ENCODE results near the gene GBP4. TPM values are rescaled to one million over a fixed set of nuclear protein-coding genes. Genes with fewer than 3 reads are reported as not detected.
"Not testable (repeated sequence)": the region's sequence is repeated elsewhere in the genome, so short reads cannot be mapped to it uniquely, and the experiment has no call there.

The GBP4 gene
- total and polyA plus RNA-seq, 9 of the 15 experiments (the other 6 are each of a cell fraction or from before 2014, with no cell fraction given): 0.04 to 0.40 (median 0.11) TPM

DNA sequence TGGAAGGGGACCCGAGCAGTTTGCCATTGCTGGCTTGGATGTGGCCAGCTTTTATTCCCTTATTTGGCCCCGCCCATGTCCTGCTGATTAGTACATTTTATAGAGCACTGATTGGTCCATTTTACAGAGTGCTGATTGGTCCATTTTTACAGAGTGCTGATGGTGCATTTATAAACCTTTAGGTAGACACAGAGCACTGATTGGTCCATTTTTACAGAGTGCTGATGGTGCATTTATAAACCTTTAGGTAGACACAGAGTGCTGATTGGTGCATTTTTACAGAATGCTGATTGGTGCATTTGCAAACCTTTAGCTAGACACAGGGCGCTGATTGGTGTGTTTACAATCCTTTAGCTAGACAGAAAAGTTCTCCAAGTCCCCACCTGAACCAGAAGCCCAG is 20.2 kb upstream of the GBP4 start:
- POLR2A ChIA-PET; H4K20me1 ChIP-seq (replicated peaks; ENCODE audit: control insufficient read depth, insufficient read depth, low read length); FAIRE-seq; H3K9ac ChIP-seq (ENCODE audit: insufficient read depth in 1 of 2, low read depth in 2 of 2, low read length in 2 of 2); H3K27ac ChIP-seq (ENCODE audit: extremely low read depth, low read depth, low read length); H3K4me3 ChIP-seq; ATAC-seq; DNase-seq (ENCODE audit: extremely low read depth in 1 of 4, low spot score in 3 of 4); H3K4me1 ChIP-seq (replicated peaks in 1 of 2; ENCODE audit: control insufficient read depth in 2 of 2, insufficient read depth in 2 of 2, low read length in 2 of 2); BruUV-seq (replicated peaks); CTCF ChIA-PET (ENCODE audit: low intra/inter-chr PET ratio); H3K36me3 ChIP-seq (ENCODE audit: control insufficient read depth, insufficient read depth, low read length); intact Hi-C loops (cut with micrococcal nuclease); H3K9me3 ChIP-seq (replicated peaks; ENCODE audit: control insufficient read depth, insufficient read depth, low read depth, low read length); H2AFZ ChIP-seq (ENCODE audit: low read depth, low read length); in situ Hi-C loops (cut with MboI); H3K79me2 ChIP-seq (ENCODE audit: control insufficient read depth, insufficient read depth, low read length); H3K27me3 ChIP-seq (ENCODE audit: control insufficient read depth in 2 of 2, insufficient read depth in 2 of 2, low read length in 2 of 2); H3K4me2 ChIP-seq (ENCODE audit: insufficient read depth, low read length); H3K9me1 ChIP-seq (ENCODE audit: control insufficient read depth, insufficient read depth, low read length): not testable (repeated sequence)
- WGBS (ENCODE audit: insufficient coverage, low coverage, missing lambda C conversion rate): 3% methylated on average over 3 of the region's 3 CpGs
- TF ChIP-seq ZNF316 (IDR thresholded peaks at IDR 0.05) (peak; percentile 83), C11orf30 (IDR thresholded peaks at IDR 0.05; ENCODE audit: low read depth) (peak; percentile 67), MAFG (tag; conservative IDR thresholded peaks at IDR 0.05) (peak; percentile 77), MAFK (IDR thresholded peaks at IDR 0.05; ENCODE audit: low read length) (0 out of 2 replicates have a peak, but pooled peaks have one; percentile 26)

DNA sequence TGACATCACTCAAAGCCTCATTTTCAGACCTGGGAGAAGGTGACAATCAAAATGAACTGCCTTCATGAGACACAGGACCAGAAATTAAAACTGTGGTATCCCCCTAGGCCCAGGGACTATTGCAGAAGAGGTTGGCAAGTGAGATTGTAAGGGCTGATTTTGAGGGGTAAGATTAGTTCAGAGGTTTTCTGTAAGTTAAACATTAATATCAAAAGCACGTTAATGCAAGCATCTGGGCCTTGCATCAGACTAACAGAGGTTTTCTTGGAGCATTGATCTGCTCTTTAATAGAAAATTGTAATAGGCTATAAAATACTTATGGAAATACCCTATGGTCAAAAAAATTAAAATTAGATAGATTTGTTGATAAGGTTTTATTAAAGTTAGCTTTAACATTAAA is 14.6 kb upstream of the GBP4 start:
- no peak for FAIRE-seq
- Histone ChIP-seq H3K36me3 (ENCODE audit: control insufficient read depth, insufficient read depth, low read length) (no peaks in the 10 kb centered on the region), H3K27me3 (ENCODE audit: control insufficient read depth in 2 of 2, insufficient read depth in 2 of 2, low read length in 2 of 2) (no peaks in the 10 kb centered on the region), H3K4me1 (replicated peaks in 1 of 2; ENCODE audit: control insufficient read depth in 2 of 2, insufficient read depth in 2 of 2, low read length in 2 of 2) (no peaks in the 10 kb centered on the region), H3K4me2 (ENCODE audit: insufficient read depth, low read length) (no peak overlapping the region), H3K4me3 (no peak overlapping the region), H3K9ac (ENCODE audit: insufficient read depth in 1 of 2, low read depth in 2 of 2, low read length in 2 of 2) (no peak overlapping the region), H4K20me1 (replicated peaks; ENCODE audit: control insufficient read depth, insufficient read depth, low read length) (no peaks in the 10 kb centered on the region), H3K9me1 (ENCODE audit: control insufficient read depth, insufficient read depth, low read length) (no peaks in the 10 kb centered on the region), H3K27ac (ENCODE audit: extremely low read depth, low read depth, low read length) (no peak overlapping the region), H3K79me2 (ENCODE audit: control insufficient read depth, insufficient read depth, low read length) (no peaks in the 10 kb centered on the region), H3K9me3 (replicated peaks; ENCODE audit: control insufficient read depth, insufficient read depth, low read depth, low read length) (no peaks in the 10 kb centered on the region), H2AFZ (ENCODE audit: low read depth, low read length) (no peak overlapping the region)
- intact Hi-C loops (cut with micrococcal nuclease): no loop called here
- ChIA-PET POLR2A (no interaction called here), CTCF (ENCODE audit: low intra/inter-chr PET ratio) (no interaction called here)
- BruUV-seq (replicated peaks): no TSS peak
- WGBS (ENCODE audit: insufficient coverage, low coverage, missing lambda C conversion rate): 0% methylated on average over 1 of the region's 1 CpG
- no peak for DNase-seq (ENCODE audit: extremely low read depth in 1 of 4, low spot score in 3 of 4)
- ATAC-seq: no peak
- in situ Hi-C loops (cut with MboI): no loop called here
- TF ChIP-seq E2F4 (CRISPR knock-in tag; IDR thresholded peaks at IDR 0.05; ENCODE audit: low read depth): no peak
- no peak for TF ChIP-seq SIRT6 (IDR thresholded peaks at IDR 0.05; ENCODE audit: low read depth, low read length)
- no peak for TF ChIP-seq ZNF311 (CRISPR knock-in tag; IDR thresholded peaks at IDR 0.05)
- TF ChIP-seq RBM17 (IDR thresholded peaks at IDR 0.05; ENCODE audit: borderline replicate concordance, low read depth, low read length): no peak
- TF ChIP-seq ILK (tag; IDR thresholded peaks at IDR 0.05; ENCODE audit: borderline replicate concordance, low read depth): no peak
- TF ChIP-seq MXD1 (CRISPR knock-in tag; IDR thresholded peaks at IDR 0.05; ENCODE audit: borderline replicate concordance, poor library complexity, severe bottlenecking): no peak
- TF ChIP-seq BRCA1 (IDR thresholded peaks at IDR 0.05): no peak
- no peak for TF ChIP-seq BRCA1 (CRISPR knock-in tag; IDR thresholded peaks at IDR 0.05)
- TF ChIP-seq ZNF551 (CRISPR knock-in tag; IDR thresholded peaks at IDR 0.05): no peak
- TF ChIP-seq MEF2A (IDR thresholded peaks at IDR 0.05; ENCODE audit: control insufficient read depth, low read depth, low read length): no peak
- TF ChIP-seq, protein P1, sequence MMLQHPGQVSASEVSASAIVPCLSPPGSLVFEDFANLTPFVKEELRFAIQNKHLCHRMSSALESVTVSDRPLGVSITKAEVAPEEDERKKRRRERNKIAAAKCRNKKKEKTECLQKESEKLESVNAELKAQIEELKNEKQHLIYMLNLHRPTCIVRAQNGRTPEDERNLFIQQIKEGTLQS (IDR thresholded peaks at IDR 0.05): no peak
- TF ChIP-seq, protein P1 (CRISPR knock-in tag; conservative IDR thresholded peaks at IDR 0.05): no peak
- no peak for TF ChIP-seq RB1 (IDR thresholded peaks at IDR 0.05; ENCODE audit: low read depth)

Data from K562 (cell line).